ENCODE measurements around the gene L2HGDH.

DNA sequence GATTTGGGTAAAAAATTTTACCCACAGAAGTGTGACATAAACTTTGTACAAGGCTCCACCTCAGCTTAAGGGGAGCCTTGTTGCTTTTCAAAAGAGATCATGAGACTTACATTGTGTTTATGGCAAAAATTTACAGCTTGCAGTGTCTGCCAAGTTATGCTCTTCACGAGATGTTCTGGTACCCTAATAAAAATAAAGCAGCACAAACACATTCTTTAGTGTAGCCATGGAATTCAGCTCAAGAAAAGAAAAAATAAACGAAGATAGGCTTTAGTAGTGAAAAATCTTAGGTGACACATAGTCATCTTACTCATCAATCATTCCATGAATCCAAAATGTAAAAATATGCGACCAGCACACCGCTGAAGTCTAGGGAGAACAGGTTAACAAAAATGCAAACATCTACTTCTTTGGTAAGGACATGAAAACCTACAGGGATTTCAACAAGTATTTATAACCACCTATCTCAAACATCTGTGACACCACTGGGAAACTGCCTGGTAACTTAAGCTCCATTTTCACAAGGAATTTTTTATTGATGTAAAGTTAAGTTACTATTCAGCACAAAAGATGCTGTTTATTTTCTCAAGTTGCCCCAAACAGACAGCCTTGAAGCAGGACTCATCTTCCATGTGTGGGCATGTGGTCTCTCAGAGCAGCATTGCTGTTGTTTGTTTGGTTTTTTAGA, 33.0 kb upstream of the L2HGDH start:
- TF ChIP-seq, protein P1, sequence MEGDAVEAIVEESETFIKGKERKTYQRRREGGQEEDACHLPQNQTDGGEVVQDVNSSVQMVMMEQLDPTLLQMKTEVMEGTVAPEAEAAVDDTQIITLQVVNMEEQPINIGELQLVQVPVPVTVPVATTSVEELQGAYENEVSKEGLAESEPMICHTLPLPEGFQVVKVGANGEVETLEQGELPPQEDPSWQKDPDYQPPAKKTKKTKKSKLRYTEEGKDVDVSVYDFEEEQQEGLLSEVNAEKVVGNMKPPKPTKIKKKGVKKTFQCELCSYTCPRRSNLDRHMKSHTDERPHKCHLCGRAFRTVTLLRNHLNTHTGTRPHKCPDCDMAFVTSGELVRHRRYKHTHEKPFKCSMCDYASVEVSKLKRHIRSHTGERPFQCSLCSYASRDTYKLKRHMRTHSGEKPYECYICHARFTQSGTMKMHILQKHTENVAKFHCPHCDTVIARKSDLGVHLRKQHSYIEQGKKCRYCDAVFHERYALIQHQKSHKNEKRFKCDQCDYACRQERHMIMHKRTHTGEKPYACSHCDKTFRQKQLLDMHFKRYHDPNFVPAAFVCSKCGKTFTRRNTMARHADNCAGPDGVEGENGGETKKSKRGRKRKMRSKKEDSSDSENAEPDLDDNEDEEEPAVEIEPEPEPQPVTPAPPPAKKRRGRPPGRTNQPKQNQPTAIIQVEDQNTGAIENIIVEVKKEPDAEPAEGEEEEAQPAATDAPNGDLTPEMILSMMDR (conservative IDR thresholded peaks at IDR 0.05; ENCODE audit: low read depth, low read length), result no peak
- no peak for TF ChIP-seq EZH2 (IDR thresholded peaks at IDR 0.05; ENCODE audit: low read length, unreplicated experiment)

Measured in PC-3 (cell line).